ENCODE data around the gene TP73. TPM values are rescaled to one million over a fixed set of nuclear protein-coding genes. Genes with fewer than 3 reads are reported as not detected.

Gene TP73
- total RNA-seq, 1 donor, result under 0.01 TPM

GRCh38 chr1:3669971-3670431 lies 17.7 kb downstream of the TP73 start:
- DNase-seq (ENCODE audit: low read depth in 2 of 3, low spot score in 2 of 3), result no peak

- DNase-seq (ENCODE audit: low read depth in 2 of 3, low spot score in 2 of 3), result no peak
Measured at GRCh38 chr1:3670823-3671265, 18.5 kb downstream of the TP73 start.

GRCh38 chr1:3671371-3672180 lies 19.3 kb downstream of the TP73 start:
- DNase-seq (ENCODE audit: low read depth in 2 of 3, low spot score in 2 of 3), result no peak

- DNase-seq (ENCODE audit: low read depth in 2 of 3, low spot score in 2 of 3), result no peak
Measured at GRCh38 chr1:3672231-3672970, 20.1 kb downstream of the TP73 start.

GRCh38 chr1:3672971-3673361 lies 20.6 kb downstream of the TP73 start:
- DNase-seq (ENCODE audit: low read depth in 2 of 3, low spot score in 2 of 3), result no peak

GRCh38 chr1:3673381-3674099 lies 21.2 kb downstream of the TP73 start:
- DNase-seq (ENCODE audit: low read depth in 2 of 3, low spot score in 2 of 3), result no peak

GRCh38 chr1:3674100-3675094 lies 22.1 kb downstream of the TP73 start:
- no peak for DNase-seq (ENCODE audit: low read depth in 2 of 3, low spot score in 2 of 3)

- DNase-seq (ENCODE audit: low read depth in 2 of 3, low spot score in 2 of 3), result no peak
Measured at GRCh38 chr1:3675436-3675835, 23.1 kb downstream of the TP73 start.

GRCh38 chr1:3676581-3677470 lies 24.5 kb downstream of the TP73 start:
- peak in 2 of 3 donors; percentile 26 to 62 for DNase-seq (ENCODE audit: low read depth in 2 of 3, low spot score in 2 of 3)

- peak in 2 of 3 donors; percentile 27 to 57 for DNase-seq (ENCODE audit: low read depth in 2 of 3, low spot score in 2 of 3)
Measured at GRCh38 chr1:3677484-3677883, 25.2 kb downstream of the TP73 start.

- DNase-seq (ENCODE audit: low read depth in 2 of 3, low spot score in 2 of 3), result no peak
Measured at GRCh38 chr1:3678361-3679097, 26.2 kb downstream of the TP73 start.

- no peak for DNase-seq (ENCODE audit: low read depth in 2 of 3, low spot score in 2 of 3)
Measured at GRCh38 chr1:3679098-3679555, 26.8 kb downstream of the TP73 start.

- DNase-seq (ENCODE audit: low read depth in 2 of 3, low spot score in 2 of 3), result no peak
Measured at GRCh38 chr1:3679799-3680453, 27.6 kb downstream of the TP73 start.

- DNase-seq (ENCODE audit: low read depth in 2 of 3, low spot score in 2 of 3), result no peak
Measured at GRCh38 chr1:3680488-3681230, 28.3 kb downstream of the TP73 start.

- no peak for DNase-seq (ENCODE audit: low read depth in 2 of 3, low spot score in 2 of 3)
Measured at GRCh38 chr1:3681231-3681897, 29.0 kb downstream of the TP73 start.
